Measurements from ENCODE around the gene SCGN.
"Not testable (repeated sequence)": the region's sequence is repeated elsewhere in the genome, so short reads cannot be mapped to it uniquely, and the experiment has no call there.

The SCGN gene

DNA sequence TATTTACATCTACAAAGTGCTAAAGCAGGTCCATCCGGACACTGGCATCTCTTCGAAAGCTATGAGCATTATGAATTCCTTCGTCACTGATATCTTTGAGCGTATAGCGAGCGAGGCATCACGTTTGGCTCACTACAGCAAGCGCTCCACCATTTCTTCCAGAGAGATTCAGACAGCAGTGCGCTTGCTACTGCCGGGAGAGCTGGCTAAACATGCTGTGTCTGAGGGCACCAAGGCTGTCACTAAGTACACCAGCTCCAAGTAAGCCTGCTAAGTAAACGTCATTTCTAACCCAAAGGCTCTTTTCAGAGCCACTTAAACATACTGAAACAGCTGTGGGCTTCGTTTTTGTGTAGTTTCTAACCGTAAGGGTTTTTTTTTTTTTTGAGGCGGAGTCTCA is 75.0 kb downstream of the SCGN start:
- DNase-seq (ENCODE audit: low read depth in 2 of 2) = no peak

DNA sequence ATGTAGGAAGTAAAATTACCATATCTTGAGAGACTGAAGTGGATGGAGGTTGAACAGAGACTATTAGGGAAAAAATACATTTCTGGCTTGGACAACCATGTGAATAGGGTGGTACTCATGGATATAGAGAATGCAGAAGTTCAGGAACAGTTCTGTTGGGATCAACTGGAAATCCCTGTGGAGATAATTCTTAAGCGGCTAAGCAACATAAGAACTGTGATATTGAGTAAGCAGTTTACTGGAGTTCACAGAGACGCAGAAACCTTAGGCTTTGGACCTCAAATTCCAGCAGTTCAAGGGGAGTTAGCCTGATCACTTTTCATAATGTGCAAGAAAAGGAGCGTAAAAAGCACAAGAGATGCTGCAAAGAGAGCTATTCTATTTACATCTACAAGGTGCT is 78.9 kb downstream of the SCGN start:
- no peak for DNase-seq (ENCODE audit: low read depth in 2 of 2)

DNA sequence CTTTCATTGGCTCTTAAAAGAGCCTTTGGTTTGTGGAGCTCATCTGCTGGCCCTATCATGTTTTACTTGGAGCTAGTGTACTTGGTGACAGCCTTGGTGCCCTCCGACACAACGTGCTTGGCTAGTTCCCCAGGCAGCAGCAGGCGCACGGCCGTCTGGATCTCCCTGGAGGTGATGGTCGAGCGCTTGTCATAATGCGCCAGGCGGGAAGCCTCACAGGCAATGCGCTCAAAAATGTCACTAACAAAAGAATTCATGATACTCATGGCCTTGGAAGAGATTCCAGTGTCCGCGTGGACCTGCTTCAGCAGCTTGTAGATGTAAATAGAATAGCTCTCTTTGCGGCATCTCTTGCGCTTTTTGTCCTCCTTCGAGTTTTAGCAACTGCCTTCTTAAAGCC is 79.7 kb downstream of the SCGN start:
- DNase-seq (ENCODE audit: low read depth in 2 of 2) = no peak

DNA sequence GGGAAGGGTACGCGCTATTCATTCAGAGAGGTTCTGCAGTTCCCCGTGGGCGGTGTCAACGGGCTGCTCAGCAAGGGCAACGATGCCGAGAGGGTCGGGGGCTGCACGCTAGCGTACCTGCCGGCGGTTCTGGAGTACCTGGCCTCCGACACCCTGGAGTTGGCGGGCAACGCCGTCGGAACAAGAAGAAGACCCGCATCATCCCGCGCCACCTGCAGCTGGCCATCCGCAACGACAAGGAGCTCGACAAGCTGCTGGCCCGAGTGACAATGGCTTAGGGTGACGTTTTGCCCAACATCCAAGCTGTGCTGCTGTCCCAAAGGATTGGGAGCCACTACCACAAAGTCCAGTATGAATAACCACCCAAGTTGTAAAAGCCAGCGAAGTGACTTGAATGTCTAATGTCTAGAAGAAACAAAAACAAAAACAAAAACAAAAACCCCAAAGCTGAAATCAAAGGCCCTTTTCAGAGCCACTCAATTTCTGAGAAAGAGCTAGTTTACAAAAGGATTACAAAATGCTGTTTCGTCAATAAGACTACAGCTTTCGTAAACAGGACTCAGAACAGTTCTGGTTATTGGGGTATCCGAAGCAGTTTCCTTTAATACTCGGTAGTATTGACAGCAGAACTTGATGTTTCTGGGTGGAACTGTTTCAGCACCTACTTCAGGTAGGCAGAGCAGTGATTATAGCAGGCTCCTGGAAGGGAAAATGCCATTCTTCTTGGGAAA is 80.6 kb downstream of the SCGN start:
- no peak for DNase-seq (ENCODE audit: low read depth in 2 of 2)

DNA sequence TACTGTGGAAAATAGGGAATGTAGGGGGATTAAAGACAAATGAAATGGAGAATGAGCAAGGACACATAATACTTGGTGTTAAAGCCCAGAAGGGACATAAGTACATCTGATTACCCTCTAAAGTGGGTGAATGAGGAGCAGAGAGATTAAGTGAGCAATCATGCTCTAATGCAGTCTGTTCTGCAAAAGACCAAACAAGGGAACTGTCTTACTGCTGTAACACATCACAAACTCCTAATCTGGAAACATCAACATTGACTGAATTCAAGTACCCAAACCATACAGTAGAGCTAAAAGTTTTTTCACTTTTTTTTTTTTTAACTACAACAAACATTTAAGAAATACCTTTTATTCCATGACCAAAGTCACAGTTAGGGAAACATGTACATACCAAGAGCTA is 83.2 kb downstream of the SCGN start:
- no peak for DNase-seq (ENCODE audit: low read depth in 2 of 2)

DNA sequence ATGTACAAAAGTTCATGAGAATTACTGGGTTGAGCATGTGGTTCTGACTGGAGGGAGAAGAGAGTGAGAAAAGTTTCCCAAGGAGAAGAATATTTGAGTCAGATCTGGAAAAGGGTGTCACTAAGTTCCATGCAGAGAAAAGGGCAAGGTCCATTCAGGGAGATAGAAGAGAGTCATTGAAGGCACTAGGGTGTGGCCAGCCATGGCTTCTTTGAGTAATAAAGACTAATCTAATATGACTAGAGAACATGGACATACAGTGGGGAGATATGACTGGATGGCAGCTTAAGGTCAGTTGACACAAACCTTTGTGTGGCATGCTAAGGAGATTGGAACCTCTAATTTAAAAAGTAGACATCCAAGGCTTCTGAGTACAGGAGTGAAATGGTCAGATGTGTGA is 91.9 kb downstream of the SCGN start:
- DNase-seq (ENCODE audit: low read depth in 2 of 2) = no peak

DNA sequence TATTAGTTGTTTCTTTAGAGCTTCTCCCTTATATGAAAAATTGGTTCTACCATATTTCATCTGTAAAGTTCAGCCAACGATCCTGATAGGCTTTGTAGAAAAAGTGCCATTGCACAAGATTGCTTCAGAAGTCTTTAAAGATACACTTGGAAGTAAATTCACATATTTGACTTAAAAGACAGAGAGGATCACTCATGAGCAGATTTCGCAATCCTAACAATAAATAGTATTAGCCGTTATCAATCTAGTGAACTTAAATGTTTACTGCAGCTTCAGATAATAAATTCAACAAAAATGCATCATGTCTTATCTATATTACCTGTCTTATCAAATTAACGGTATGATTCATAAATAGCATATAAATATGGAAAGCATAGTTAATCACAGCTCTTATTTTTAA is 93.8 kb downstream of the SCGN start:
- DNase-seq (ENCODE audit: low read depth in 2 of 2) = no peak

DNA sequence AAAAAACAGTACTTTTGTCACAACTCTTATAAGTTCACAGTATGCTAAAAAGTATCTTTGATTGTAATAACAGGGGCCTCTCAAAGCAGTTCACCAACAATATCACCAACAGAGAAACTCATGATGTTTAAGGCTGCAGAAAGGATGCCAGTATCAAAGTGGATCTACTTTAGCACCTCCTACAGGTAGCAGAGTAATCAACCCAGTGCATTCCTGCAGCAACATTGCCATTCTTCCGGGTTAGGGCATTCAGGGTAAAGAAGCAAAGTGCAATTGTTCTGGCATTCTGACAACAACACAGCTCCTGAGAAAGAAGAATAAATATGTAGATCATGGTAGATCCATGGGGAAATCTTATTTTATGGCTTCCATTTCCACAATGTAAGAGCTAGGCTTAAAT is 95.0 kb downstream of the SCGN start:
- DNase-seq (ENCODE audit: low read depth in 2 of 2) = no peak

DNA sequence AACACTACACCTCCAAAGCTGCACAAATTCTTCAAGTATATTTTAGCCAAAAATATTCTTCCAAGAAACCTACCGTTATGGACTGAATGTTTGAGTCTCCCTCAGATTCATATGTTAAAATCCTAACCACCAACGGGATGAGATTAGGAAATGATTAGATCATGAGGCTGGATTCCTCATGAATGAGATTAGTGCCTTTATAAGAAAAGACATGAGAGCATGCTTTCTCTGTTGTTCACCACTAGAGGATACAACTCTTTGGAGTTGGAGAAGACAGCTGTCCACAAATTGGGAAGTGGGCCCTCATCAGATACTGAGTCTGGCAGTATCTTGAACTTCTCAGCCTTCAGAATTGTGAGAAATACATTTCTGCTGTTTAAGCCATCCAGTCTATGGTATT is 95.5 kb downstream of the SCGN start:
- no peak for DNase-seq (ENCODE audit: low read depth in 2 of 2)

DNA sequence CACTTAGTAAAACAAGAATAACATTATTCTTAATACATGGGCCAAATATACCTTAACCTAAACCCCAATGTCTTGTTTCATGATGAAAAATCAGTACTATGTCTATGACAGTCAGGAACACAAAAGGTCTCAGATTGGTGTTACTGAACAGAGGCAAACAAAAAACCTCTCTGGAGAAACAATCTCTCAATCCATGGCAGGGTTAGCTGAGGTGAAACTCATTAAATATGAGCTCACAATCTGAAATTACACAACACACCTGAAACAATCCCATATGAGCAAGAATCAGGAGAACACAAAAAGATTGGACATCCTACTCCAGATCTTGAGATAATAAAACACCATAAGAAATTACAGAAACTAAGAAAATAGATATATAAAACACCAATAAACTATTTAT is 96.0 kb downstream of the SCGN start:
- no peak for DNase-seq (ENCODE audit: low read depth in 2 of 2)

DNA sequence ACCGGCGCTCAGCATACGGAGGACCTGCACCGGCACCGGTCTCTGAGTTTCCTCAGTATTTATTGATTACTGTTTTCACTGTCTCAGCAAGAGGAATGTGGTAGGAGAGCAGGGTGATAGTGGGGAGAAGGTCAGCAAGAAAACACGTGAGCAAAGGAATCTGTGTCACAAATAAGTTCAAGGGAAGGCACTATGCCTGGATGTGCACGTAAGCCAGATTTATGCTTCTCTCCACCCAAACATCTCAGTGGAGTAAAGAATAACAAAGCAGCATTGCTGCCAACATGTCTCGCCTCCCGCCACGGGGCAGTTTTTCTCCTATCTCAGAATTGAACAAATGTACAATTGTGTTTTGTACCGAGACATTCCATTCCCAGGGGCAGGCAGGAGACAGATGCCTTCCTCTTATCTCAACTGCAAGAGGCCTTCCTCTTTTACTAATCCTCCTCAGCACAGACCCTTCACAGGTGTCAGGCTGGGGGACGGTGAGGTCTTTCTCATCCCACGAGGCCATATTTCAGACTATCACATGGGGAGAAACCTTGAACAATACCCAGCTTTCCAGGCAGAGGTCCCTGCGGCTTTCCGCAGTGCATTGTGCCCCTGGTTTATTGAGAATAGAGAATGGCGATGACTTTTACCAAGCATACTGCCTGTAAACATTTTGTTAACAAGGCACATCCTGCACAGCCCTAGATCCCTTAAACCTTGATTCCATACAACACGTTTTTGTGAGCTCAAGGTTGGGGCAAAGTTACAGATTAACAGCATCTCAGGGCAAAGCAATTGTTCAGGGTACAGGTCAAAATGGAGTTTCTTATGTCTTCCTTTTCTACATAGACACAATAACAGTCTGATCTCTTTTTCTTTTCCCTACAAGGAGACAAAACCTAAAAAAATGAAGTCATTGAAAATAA is 96.8 kb downstream of the SCGN start:
- not testable (repeated sequence) for DNase-seq (ENCODE audit: low read depth in 2 of 2)

DNA sequence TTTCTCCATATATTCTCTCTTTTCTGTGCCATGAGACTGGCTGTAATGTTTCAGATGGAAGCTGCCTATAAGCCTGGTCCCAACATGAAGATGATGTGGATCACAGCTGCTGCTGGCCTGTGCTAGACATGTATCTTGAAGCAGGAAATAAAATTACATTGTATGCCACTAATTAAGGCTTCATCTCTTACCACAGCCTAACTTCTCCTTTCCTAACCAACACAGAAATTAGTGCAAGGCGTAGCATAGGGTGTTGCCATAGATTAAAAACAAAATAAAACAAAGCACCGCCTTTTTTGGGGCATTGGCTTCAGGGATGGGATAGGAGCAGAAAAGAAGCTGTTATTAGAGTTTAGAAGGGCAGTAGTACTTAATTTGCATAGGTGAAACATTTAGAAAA is 97.8 kb downstream of the SCGN start:
- DNase-seq (ENCODE audit: low read depth in 2 of 2) = no peak

DNA sequence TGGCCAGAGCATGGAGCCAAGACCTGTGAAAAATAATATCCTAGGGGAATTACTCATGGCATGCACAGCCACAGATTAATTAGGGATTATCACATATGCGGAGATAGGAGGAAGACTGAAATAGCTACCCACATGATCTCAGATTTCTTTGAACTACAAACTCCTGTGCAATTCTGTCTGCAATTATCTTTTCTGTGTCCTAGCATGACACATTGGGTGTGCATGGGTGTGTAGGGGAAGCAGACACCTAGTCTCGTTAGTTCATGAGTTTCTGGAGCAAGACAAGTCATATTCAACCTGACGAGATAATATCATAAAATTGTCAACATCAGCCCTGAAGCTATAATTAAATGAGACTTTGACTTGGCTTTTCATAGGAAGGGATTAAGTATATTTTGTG is 98.9 kb downstream of the SCGN start:
- DNase-seq (ENCODE audit: low read depth in 2 of 2) = no peak

Measured in stimulated activated CD8-positive, alpha-beta memory T cell treated with anti-CD3 and anti-CD28 coated beads, Interleukin-2, amount 100 ng/mL, for 1 hour (primary cell).